Hepatocyte (in vitro differentiated cells): ENCODE data around the gene ZNF154.

Experiments used
- EZH2 ChIP-seq: fragments of 200-600 bp; sonication (generic); IDR thresholded peaks from 2 replicates; pipeline ENCODE4 v1.6.1; 2016; ENCODE audit warnings: antibody characterized with exemption, mild to moderate bottlenecking, borderline replicate concordance
- EZH2phosphoT487 ChIP-seq: fragments of 200-600 bp; sonication (generic); IDR thresholded peaks from one replicate; pipeline ENCODE4 v1.6.1; 2018; ENCODE audit warnings: antibody characterized with exemption, mild to moderate bottlenecking, low read depth, moderate library complexity; ENCODE audit not compliant: unreplicated experiment, severe bottlenecking
- TF ChIP-seq, protein P1 (sequence below): fragments of 200-600 bp; sonication (generic); IDR thresholded peaks from 2 replicates; pipeline ENCODE4 v1.5.1; 2016; ENCODE audit warnings: antibody characterized with exemption, mild to moderate bottlenecking; ENCODE audit not compliant: poor library complexity

DNA sequence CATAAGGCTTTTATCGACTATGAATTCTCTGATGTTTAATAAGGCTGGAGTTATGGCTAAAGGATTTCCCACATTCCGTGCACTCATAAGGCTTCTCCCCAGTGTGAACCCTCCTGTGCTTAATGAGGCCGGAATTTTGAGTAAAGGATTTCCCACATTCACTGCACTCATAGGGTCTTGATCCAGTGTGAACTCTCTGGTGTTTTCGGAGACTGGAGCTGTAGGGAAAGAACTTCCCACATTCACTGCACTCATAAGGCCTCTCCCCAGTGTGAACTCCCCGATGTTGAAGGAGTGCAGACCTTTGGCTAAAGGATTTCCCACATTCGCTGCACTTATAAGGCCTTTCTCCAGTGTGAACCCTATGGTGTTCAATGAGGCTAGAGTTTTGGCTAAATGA, 7.4 kb downstream of the ZNF154 start:
- no peak for TF ChIP-seq EZH2phosphoT487
- TF ChIP-seq, protein P1, sequence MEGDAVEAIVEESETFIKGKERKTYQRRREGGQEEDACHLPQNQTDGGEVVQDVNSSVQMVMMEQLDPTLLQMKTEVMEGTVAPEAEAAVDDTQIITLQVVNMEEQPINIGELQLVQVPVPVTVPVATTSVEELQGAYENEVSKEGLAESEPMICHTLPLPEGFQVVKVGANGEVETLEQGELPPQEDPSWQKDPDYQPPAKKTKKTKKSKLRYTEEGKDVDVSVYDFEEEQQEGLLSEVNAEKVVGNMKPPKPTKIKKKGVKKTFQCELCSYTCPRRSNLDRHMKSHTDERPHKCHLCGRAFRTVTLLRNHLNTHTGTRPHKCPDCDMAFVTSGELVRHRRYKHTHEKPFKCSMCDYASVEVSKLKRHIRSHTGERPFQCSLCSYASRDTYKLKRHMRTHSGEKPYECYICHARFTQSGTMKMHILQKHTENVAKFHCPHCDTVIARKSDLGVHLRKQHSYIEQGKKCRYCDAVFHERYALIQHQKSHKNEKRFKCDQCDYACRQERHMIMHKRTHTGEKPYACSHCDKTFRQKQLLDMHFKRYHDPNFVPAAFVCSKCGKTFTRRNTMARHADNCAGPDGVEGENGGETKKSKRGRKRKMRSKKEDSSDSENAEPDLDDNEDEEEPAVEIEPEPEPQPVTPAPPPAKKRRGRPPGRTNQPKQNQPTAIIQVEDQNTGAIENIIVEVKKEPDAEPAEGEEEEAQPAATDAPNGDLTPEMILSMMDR = no peak
- TF ChIP-seq EZH2 = no peak
